Measurements from ENCODE around the gene SOX30.

The SOX30 gene

GRCh38 chr5:157659868-157660660, 7.8 kb upstream of the SOX30 start:
- DNase-seq (ENCODE audit: low read depth), result no peak

DNA sequence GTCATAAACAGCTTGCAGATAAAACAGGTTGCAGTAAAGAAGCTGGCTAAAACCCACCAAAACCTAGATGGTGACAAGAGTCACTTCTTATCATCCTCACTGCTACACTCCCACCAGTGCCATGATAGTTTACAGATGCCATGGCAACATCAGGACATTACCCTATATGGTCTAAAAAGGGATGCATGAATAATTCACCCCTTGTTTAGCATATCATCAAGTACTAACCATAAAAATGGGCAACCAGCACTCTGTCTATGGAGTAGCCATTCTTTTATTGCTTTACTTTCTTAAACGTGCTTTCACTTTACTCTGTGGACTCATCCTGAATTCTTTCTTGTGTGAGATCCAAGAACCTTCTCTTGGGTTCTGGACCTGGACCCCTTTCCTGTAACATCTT, 6.7 kb upstream of the SOX30 start:
- no peak for DNase-seq (ENCODE audit: low read depth)

- DNase-seq (ENCODE audit: low read depth), result no peak
Measured at GRCh38 chr5:157657516-157657915, 5.3 kb upstream of the SOX30 start.

DNA sequence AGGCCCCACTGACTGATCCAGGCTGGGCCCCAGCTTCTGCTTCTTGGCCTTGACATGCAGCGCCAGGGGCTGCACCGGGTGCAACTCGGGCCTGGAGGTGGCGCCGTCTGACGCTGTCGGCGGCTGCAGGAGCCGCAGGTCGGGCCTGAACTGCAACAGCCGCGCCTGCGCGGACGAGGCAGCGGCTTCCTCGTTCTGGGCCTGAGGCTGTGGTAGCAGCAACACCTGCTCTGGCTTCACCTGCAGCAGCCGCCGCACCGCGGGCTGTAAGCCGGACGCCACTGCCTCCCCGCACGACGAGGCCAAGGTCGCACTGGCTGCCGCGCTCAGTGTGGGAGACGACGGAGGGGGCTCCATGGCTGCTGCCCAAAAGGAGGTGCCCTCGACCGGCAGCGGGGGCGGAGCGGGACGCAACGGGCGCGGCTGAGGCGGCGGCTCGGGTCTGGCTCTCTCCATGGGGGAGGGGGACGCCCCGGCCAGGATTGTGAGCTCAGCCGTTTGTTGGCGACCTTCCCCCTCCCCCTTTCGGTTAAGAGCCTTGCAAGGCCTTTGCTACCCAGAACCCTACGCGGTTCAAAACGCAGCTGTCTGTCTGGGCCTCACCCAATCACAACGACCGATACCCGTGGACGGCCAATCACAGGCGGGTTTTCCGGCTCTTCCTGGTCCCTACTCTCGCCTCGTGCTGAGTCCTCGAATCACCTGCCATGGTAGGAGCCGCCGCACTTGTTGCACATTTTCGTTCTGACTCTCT, 438 bp downstream of the SOX30 start:
- peak; percentile 66 for DNase-seq (ENCODE audit: low read depth)

GRCh38 chr5:157650991-157651611, 1.1 kb downstream of the SOX30 start:
- DNase-seq (ENCODE audit: low read depth), result no peak

GRCh38 chr5:157649101-157649500, 3.1 kb downstream of the SOX30 start:
- DNase-seq (ENCODE audit: low read depth), result no peak

- no peak for DNase-seq (ENCODE audit: low read depth)
Measured at GRCh38 chr5:157648275-157648990, 3.8 kb downstream of the SOX30 start.

DNA sequence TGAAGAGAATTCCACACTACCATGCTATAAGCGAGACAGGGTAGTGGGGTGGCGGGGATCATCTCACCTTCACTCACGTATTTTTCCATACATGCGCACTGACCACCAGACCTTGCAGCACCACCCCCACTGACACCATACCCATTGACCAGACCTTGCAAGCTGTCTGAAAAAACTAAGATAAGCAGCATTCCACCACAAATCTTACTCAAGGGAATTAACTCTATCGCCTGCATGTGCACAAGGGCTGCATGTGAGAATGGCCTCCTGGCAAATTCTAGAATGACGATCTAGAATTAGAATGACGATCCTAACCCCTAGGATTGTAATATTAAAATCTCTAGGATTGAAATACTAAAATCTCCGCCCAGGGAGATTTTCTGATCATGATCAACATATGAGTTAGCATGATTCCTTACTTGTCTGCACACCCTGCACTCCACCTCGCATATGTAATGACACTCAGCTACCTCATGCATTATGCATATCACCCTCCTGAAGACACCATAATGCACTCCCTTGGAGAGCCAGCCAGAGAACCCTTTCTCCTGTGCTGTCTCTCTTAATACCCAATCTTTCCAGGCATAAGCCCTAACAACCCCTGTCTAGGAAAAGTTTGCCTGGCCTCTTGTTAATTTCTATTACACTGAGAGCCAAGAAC, 11.7 kb downstream of the SOX30 start:
- DNase-seq (ENCODE audit: low read depth), result no peak

GRCh38 chr5:157630341-157630740, 21.9 kb downstream of the SOX30 start:
- no peak for DNase-seq (ENCODE audit: low read depth)

GRCh38 chr5:157626831-157627230, 25.4 kb downstream of the SOX30 start:
- DNase-seq (ENCODE audit: low read depth), result no peak

DNA sequence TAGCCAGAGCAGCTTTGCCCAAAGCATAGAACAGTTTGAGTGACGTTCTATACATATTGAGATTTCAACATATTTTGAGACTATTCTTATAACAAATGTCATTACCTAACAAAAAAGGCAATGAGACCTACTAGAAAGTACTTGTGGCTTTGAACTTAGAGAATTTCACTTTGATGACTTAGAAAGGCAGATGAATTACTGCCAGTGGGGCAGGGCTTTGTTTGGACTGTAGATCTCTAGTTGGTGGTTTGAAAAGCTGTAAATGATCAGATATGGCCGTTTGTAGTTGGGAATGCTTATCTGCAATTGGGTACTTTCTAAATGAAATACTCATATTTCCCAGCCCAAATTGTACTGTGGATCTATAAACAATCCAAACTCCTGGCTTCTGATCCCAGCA, 28.1 kb downstream of the SOX30 start:
- no peak for DNase-seq (ENCODE audit: low read depth)

DNA sequence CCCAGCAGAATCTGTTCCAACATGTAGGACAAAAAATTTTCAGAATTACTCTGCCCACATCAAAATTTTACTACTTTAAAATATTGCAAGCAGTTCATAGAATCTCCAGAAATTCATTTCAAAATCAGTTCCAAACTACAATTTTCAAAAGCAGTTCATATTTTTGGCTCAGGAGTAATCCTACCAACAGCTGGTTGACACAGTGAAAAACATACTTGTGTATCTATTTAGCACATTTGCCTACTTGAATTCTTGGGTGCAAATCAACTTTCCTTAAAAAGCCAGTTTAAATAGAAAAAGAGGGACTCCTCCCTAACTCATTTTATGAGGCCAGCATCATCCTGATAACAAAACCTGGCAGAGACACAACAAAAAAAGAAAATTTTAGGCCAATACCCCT, 31.5 kb downstream of the SOX30 start:
- no peak for DNase-seq (ENCODE audit: low read depth)

- no peak for DNase-seq (ENCODE audit: low read depth)
Measured at GRCh38 chr5:157618191-157618765, 34.0 kb downstream of the SOX30 start.

DNA sequence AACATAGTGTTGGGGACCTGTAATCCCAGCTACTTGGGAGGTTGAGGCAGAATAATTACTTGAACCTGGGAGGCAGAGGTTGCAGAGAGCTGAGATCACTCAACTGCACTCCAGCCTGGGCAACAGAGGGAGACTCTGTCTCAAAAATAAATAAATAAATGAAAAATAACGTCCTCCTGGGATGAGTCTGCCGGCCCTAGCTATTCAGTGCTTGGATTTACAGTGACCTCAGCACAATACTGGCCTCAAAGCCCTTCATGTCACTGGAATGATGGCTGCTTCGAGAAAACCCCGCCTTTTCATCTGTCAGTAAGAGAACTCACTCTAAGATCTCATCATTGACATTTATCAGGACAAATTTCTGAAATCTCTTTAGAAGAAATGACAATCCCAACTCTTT, 35.5 kb downstream of the SOX30 start:
- DNase-seq (ENCODE audit: low read depth), result no peak

DNA sequence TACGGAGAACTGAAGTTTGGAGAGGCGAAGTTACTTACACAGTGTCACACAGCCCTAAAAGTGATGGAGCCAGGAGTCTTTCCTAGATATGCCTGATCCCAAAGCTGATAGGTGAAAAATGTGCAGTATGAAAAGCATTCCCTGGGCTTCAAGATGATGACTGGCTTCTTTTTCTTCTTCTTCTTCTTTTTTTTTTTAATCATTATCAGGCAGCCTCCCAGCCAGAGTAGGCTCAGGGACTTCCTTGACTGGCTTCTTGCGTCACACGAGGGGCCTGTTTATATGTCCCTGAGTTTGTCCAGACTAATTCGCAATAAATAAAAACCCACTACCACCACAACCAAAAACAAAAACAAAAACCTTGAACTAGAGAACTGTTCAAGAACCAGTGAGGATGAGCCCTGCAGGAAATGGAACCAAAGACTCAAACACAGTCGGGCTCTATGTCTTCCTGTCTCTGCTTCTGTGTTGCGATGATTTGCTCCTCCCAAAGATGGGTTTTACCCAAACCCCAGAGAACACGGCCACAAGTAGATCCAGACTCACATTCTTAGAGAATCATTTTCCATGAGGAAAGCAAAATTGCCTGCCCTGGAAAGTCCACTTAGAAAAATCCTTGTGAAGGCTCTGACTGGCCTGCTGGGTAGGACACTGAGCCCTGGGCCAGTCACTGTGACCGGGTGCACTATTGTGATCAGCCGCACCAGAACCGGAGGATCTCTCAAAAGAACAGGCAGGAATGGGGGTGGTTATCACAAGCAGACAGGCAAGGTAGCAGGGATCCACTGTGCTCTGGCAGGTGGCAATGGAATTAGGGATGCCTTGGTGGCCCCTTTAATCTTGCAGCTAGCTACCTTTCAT, 38.6 kb downstream of the SOX30 start:
- DNase-seq (ENCODE audit: low read depth), result no peak

DNA sequence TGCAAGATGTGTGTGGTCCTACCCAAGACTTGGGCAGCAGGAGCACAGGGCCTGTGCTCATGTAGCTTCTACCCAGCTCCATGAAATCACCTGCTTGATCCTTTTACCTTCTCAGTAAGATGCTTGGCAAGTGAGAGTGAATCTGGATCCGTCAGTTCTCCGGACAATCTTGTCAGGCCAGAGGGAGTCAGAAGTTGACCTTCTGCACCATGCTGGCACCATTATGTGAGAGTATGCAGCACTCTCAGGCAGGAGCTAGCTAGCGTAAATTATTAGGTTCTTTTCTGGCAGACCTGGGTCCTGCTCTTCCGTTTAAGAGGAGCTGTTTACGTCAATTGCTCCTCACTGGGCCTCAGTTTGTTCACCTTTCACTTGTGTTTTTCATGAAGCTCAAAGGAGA, 39.7 kb downstream of the SOX30 start:
- no peak for DNase-seq (ENCODE audit: low read depth)

GRCh38 chr5:157611571-157612476, 40.4 kb downstream of the SOX30 start:
- DNase-seq (ENCODE audit: low read depth), result no peak

GRCh38 chr5:157610990-157611389, 41.2 kb downstream of the SOX30 start:
- no peak for DNase-seq (ENCODE audit: low read depth)

DNA sequence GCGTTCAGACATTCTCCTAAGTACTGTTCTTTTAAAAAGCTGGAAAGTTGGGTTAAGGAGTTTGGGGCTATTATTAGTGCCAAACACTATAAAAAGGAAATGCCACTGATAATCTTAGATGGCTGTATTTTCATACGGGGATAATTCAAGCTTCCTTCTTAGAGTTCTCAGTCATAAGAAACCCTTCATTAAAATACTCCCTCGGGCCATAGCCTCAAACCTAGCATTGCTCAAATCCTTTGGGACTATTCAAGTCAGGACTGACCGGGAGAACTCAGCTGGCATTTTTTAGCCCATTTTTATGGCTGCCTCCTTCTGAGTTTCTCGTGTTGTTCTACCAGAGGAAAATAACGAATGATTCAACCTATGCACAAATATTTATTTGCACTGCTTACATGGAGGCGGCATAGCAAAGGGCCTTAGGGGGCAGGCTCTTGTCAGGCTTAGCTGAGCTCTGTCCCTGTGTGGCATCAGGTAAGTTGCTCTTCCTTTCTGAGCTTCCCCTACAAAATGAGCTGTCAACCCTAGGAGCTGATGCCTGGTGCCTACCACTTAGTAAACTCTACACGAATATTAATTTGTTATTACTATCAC, 43.2 kb downstream of the SOX30 start:
- DNase-seq (ENCODE audit: low read depth), result no peak
